Measurements from ENCODE around the gene IQCH.
A peak's percentile ranks its signal among the peaks of the same experiment; 100 is the strongest.

IQCH gene

GRCh38 chr15:67506775-67507747 lies 252.5 kb downstream of the IQCH start:
- DNase-seq = no peak

- no peak for DNase-seq
Observed at GRCh38 chr15:67508407-67508806, 253.8 kb downstream of the IQCH start.

GRCh38 chr15:67509918-67510317 lies 255.3 kb downstream of the IQCH start:
- no peak for DNase-seq

DNA sequence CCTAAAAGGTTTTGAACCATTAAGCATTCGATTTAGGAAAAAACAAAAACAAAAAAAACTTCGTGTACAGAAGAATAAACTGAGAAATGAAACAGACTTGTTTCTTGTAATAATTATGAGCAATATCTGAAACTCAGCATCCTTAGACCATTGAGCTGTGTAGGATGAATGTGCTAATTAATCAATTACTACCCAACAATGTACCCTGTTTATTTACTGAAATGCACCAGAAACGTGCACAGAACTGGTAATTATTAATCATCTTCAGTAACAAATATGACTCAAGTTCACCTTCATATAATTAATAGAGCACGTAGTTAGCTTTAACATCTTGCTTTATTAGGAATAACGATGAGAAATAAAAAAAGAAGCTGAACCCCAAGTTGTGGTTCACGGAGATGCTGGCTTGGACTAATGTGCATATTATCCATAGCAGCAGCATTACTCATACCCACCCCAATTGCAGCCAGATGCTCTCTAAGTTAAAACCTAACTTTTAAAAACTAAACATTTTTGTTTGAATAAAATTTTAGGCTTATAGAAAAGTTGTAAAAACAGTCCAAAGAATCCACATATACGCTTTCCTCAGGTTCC lies 256.1 kb downstream of the IQCH start:
- DNase-seq = no peak

DNA sequence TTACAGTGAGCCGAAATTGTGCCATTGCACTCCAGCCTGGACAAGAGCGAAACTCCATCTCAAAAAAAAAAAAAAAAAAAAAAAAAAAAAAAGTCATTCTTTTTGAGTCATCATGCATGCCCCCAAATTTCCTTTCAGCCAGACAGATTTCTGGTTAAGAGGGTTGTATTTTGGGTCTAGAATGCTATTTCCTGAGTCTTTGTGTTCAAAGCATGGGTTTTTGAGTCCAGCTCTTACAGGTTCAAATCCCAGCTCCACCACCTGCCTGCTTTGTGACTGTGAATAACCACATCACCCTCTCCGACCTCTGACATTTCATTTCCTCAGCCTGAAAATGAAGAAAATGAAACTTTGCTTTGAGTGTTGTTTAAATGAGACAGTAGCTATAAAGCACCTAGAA lies 257.0 kb downstream of the IQCH start:
- no peak for DNase-seq

GRCh38 chr15:67512140-67512539 lies 257.6 kb downstream of the IQCH start:
- peak; percentile 80 for DNase-seq

GRCh38 chr15:67512933-67513714 lies 258.5 kb downstream of the IQCH start:
- no peak for DNase-seq

- DNase-seq = no peak
Observed at GRCh38 chr15:67515090-67515489, 260.5 kb downstream of the IQCH start.

GRCh38 chr15:67515557-67515956 lies 261.0 kb downstream of the IQCH start:
- DNase-seq = no peak

DNA sequence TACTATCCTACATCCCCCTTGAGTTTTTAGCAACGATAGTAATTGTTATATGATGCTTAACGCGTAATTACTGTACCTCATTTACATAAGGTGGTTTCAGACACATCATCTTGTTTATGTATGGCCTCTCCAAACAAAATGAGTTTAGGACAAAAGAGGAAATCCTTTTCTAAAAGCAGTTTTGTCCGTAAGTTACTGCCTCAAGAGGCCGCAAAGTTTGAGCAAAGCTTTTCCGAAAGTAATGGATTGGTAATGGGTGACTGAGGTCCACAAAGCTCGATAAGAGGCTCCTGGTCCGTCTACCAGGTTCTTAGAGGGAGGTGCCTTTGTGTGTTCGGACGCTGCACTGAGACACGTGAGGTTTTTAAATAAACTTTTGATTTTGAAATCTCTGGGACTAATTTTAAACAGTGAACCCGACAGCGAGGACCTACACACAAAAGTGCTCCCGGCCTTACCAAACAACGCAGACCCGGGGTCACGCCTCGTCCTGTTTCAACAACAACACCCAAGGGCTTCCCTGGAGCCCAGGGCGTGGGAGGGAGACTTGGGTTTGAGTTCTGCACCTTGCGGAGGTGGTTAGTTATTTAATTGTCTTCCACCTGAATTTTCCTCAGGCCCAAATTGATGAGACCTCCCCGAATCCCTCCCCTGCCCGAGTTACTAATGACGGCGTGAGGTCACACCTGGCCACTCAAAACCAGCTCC lies 265.9 kb downstream of the IQCH start:
- no peak for DNase-seq

DNA sequence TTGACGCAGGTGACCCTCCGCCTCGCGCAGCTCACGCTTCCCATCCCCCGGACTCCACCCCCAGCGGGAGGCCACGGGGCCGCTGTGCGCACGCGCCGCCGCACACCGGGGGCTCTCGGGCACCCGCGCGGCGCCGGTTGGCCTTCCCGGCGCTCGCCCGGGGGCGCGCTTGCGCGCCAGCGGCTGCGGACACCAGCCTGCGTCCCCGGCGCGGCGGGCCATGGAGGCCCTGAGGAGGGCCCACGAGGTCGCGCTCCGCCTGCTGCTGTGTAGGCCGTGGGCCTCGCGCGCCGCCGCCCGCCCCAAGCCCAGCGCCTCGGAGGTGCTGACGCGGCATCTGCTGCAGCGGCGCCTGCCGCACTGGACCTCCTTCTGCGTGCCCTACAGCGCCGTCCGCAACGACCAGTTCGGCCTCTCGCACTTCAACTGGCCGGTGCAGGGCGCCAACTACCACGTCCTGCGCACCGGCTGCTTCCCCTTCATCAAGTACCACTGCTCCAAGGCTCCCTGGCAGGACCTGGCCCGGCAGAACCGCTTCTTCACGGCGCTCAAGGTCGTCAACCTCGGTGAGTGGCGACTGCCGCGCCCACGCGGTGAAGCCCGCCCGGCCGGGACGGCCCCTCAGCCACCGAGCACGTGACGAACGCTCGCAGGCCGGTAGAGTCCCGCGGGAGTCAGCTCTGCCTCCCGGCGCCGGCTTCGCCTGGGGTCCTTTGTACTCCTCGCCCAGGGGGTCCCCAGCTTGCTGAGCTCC lies 266.6 kb downstream of the IQCH start, which contains the start of gene C15orf61:
C15orf61 (plus strand) TSS at position 103 of the 754 bp plus-strand sequence; CDS start at position 221, 118 bp downstream.
- DNase-seq = peak; percentile 87

DNA sequence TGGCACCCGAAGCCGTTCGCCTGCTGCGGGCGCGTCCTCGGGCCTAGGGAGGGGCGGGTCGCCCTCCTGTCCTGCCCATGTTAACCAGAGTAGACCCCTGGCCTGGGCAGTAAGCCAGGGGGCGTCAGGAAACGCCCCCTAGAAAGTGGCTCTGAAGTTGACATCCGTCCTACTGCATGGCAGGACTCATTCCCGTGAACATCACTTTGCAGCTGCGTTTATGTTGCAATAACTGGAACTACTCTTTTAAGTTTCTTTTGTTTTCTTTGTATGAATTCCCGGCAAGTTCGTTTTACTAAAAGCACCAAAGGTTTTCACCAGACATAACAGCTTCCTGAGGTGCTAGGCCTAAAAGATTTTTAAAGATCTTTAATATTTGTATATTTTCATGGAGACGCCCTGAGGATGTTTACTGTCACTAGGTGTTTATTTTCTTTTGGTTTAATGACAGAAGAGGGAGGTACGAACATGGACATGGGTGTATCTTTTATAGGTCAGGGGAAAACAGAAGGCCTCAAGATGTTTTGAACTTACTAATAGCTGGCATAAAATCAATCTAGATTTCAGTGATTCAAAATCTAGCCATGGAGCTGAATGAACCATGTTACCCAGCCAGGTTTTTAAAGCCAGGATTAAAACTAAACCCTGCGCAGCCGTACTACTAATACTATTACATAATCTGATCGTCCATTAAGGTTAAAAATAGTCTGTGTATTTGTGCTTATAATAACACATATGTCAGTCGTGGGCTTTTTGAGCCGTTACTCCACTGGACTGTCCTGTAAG lies 267.4 kb downstream of the IQCH start:
- DNase-seq = no peak

- DNase-seq = no peak
Observed at GRCh38 chr15:67523330-67523729, 268.7 kb downstream of the IQCH start.

- DNase-seq = no peak
Observed at GRCh38 chr15:67524235-67524634, 269.6 kb downstream of the IQCH start.

DNA sequence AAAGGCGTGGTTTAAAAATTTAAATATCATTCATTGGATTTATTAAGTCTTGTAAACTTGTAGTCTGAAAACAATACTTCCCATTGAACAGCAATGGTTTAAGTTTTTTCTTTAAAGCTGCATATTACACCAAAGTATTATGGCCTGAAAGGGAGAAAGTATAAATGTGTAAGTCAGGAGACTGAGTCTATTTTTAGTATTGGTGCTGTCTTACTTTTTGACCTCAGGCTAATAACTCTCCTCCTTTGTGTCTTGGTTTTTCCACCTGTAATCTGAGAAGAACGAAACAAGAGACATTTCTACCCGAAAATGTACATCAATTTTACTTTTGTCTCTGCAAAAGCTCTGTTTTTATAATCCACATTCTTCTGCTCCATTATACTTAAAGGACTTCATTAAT lies 273.9 kb downstream of the IQCH start:
- no peak for DNase-seq

DNA sequence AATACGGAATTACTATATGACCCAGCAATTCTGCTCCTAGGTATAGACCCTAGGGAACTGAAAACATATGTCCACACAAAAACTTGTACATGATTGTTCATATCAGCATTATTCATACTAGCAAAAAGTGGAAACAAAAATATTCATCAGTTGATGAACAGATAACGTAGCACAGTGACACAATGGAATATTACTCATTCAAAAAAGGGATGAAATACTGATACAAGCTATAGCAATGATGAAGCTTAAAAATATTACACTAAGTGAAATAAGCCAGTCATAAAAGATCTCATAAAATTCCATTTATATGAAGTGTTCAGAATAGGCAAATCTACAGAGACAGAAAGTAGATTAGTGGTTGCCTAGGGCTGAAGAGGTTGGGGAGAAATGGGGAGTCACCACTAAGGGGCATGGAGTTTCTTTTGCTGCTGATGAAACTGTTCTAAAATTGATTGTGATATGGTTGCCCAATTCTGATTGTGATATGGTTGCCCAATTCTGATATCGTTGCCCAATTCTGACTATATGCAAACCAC lies 276.9 kb downstream of the IQCH start:
- no peak for DNase-seq

GRCh38 chr15:67533873-67534272 lies 279.3 kb downstream of the IQCH start:
- no peak for DNase-seq

- no peak for DNase-seq
Observed at GRCh38 chr15:67534360-67534759, 279.8 kb downstream of the IQCH start.

DNA sequence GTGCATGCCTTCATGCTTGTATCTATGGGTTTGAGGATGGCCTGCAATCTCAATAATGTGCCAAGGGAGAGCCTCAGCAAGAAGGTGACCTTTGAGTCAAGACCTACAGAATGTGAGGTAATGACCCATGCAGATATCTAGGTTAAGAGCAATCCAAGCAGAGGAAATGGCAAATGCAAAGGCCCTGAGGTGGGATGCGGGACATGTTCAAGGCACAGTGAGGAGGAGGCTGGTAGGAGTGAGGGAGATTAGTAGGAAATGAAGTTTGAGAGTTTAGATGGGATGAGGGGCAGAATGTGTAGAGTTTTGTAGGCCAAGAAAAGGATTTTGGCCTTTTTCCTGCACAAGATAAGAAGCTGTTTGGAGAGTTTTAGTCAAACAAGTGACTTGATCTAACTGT lies 283.2 kb downstream of the IQCH start:
- no peak for DNase-seq

GRCh38 chr15:67542420-67543347 lies 288.1 kb downstream of the IQCH start, which contains the start of gene MAP2K5:
MAP2K5 (plus strand) TSS chr15:67542703; CDS start chr15:67543336, 633 bp downstream.
- peak; percentile 73 for DNase-seq
